WTC11 (cell line): ENCODE measurements around the gene ZBTB18. TPM values are rescaled to one million over a fixed set of nuclear protein-coding genes. Genes with fewer than 3 reads are reported as not detected.

Experiments
- ATAC-seq: fragments of 200-7000 bp; cut with Tn5 transposase; 2 replicates; pipeline ENCODE4 v1.10.0; 2021; ENCODE audit warnings: mild to moderate bottlenecking, moderate library complexity
- CTCF ChIA-PET: fragments of 300-600 bp; sonication (Branson Sonifier 250); formaldehyde crosslinking; loops from one replicate; lab custom pipeline; 2021; ENCODE audit warnings: antibody characterized with exemption; lab: Charles Lee
- POLR2A ChIA-PET: fragments of 350-600 bp; sonication (Branson Sonifier 250); formaldehyde crosslinking; loops from one replicate; lab custom pipeline; 2021; ENCODE audit warnings: antibody characterized with exemption; lab: Charles Lee
- DNase-seq: peaks from one replicate; pipeline ENCODE4 v3.0.0; 2021; ENCODE audit warnings: low spot score
- H3K27ac Mint-ChIP-seq: 2 replicates; pipeline ENCODE4 v1.8.0; 2021; ENCODE audit warnings: mixed read lengths
- H3K27me3 Mint-ChIP-seq: 2 replicates; pipeline ENCODE4 v1.8.0; 2021; ENCODE audit warnings: low read depth, mild to moderate bottlenecking, moderate library complexity, mixed read lengths
- H3K36me3 Mint-ChIP-seq: 2 replicates; pipeline ENCODE4 v1.8.0; 2021; ENCODE audit warnings: mixed read lengths
- H3K4me1 Mint-ChIP-seq: 2 replicates; pipeline ENCODE4 v1.8.0; 2022; ENCODE audit warnings: mixed read lengths
- H3K4me3 Mint-ChIP-seq: 2 replicates; pipeline ENCODE4 v1.8.0; 2021; ENCODE audit warnings: mild to moderate bottlenecking, moderate library complexity, mixed read lengths
- H3K9me3 Mint-ChIP-seq: 2 replicates; pipeline ENCODE4 v1.8.0; 2021; ENCODE audit warnings: mixed read lengths
- ARID4B ChIP-seq: sonication (generic); formaldehyde crosslinking; IDR thresholded peaks from 2 replicates; pipeline ENCODE4 v1.8.0; 2023; ENCODE audit warnings: missing genetic modification reagents, mild to moderate bottlenecking, borderline replicate concordance
- ATF3 ChIP-seq: sonication (generic); formaldehyde crosslinking; conservative IDR thresholded peaks from 2 replicates; pipeline ENCODE4 v1.8.1; 2022; ENCODE audit warnings: mild to moderate bottlenecking, missing genetic modification reagents
- CBFB ChIP-seq: sonication (generic); formaldehyde crosslinking; IDR thresholded peaks from 2 replicates; pipeline ENCODE4 v1.8.1; 2022; ENCODE audit warnings: mild to moderate bottlenecking, low read depth, missing genetic modification reagents
- CREM ChIP-seq: sonication (generic); formaldehyde crosslinking; IDR thresholded peaks from 2 replicates; pipeline ENCODE4 v1.8.1; 2022; ENCODE audit warnings: mild to moderate bottlenecking, missing genetic modification reagents, moderate library complexity
- ETV6 ChIP-seq: sonication (generic); formaldehyde crosslinking; IDR thresholded peaks from 2 replicates; pipeline ENCODE4 v1.8.1; 2022; ENCODE audit warnings: mild to moderate bottlenecking, missing genetic modification reagents
- FOXJ3 ChIP-seq: sonication (generic); formaldehyde crosslinking; IDR thresholded peaks from 2 replicates; pipeline ENCODE4 v1.9.0; 2021; ENCODE audit warnings: missing genetic modification reagents, mild to moderate bottlenecking, borderline replicate concordance
- FOXK1 ChIP-seq: sonication (generic); formaldehyde crosslinking; IDR thresholded peaks from 2 replicates; pipeline ENCODE4 v1.8.0; 2022; ENCODE audit warnings: mild to moderate bottlenecking, moderate library complexity, missing genetic modification reagents
- FOXP4 ChIP-seq: sonication (generic); formaldehyde crosslinking; IDR thresholded peaks from 2 replicates; pipeline ENCODE4 v1.8.0; 2022; ENCODE audit warnings: mild to moderate bottlenecking, missing genetic modification reagents
- GABPB1 ChIP-seq: sonication (generic); formaldehyde crosslinking; IDR thresholded peaks from 2 replicates; pipeline ENCODE4 v1.8.1; 2023; ENCODE audit warnings: mild to moderate bottlenecking, missing genetic modification reagents
- GRHL2 ChIP-seq: fragments of 250-450 bp; sonication (Bioruptor Pico); IDR thresholded peaks from 2 replicates; pipeline ENCODE4 v1.8.0; 2022; ENCODE audit warnings: mild to moderate bottlenecking, moderate library complexity; ENCODE audit not compliant: insufficient replicate concordance, severe bottlenecking
- IRF1 ChIP-seq: sonication (generic); formaldehyde crosslinking; IDR thresholded peaks from 2 replicates; pipeline ENCODE4 v1.8.0; 2023; ENCODE audit warnings: missing genetic modification reagents
- KAT7 ChIP-seq: sonication (generic); formaldehyde crosslinking; IDR thresholded peaks from 2 replicates; pipeline ENCODE4 v1.8.1; 2023; ENCODE audit warnings: missing genetic modification reagents, mild to moderate bottlenecking, borderline replicate concordance
- MAX ChIP-seq: sonication (generic); formaldehyde crosslinking; IDR thresholded peaks from 2 replicates; pipeline ENCODE4 v1.8.0; 2022; ENCODE audit warnings: mild to moderate bottlenecking, missing genetic modification reagents
- MYBL2 ChIP-seq: sonication (generic); formaldehyde crosslinking; IDR thresholded peaks from 2 replicates; pipeline ENCODE4 v1.8.1; 2023; ENCODE audit warnings: mild to moderate bottlenecking, moderate library complexity, missing genetic modification reagents
- PRDM15 ChIP-seq: sonication (generic); formaldehyde crosslinking; IDR thresholded peaks from 2 replicates; pipeline ENCODE4 v1.8.0; 2022; ENCODE audit warnings: missing genetic modification reagents
- RELA ChIP-seq: sonication (generic); formaldehyde crosslinking; IDR thresholded peaks from 2 replicates; pipeline ENCODE4 v1.8.1; 2022; ENCODE audit warnings: missing genetic modification reagents, mild to moderate bottlenecking, borderline replicate concordance
- SMAD3 ChIP-seq: sonication (generic); formaldehyde crosslinking; IDR thresholded peaks from 2 replicates; pipeline ENCODE4 v1.8.0; 2022; ENCODE audit warnings: missing genetic modification reagents, mild to moderate bottlenecking, borderline replicate concordance
- SMAD4 ChIP-seq: sonication (generic); formaldehyde crosslinking; IDR thresholded peaks from 2 replicates; pipeline ENCODE4 v1.8.0; 2022; ENCODE audit warnings: mild to moderate bottlenecking, missing genetic modification reagents
- TEAD1 ChIP-seq: sonication (generic); formaldehyde crosslinking; IDR thresholded peaks from 2 replicates; pipeline ENCODE4 v1.8.0; 2022; ENCODE audit warnings: mild to moderate bottlenecking, missing genetic modification reagents
- ZNF281 ChIP-seq: sonication (generic); formaldehyde crosslinking; IDR thresholded peaks from 2 replicates; pipeline ENCODE4 v1.8.0; 2023; ENCODE audit warnings: mild to moderate bottlenecking, missing genetic modification reagents
- ZNF416 ChIP-seq: fragments of 250-450 bp; sonication (Bioruptor Pico); IDR thresholded peaks from 2 replicates; pipeline ENCODE4 v1.9.0; 2021; ENCODE audit warnings: mild to moderate bottlenecking, inconsistent platforms
- total RNA-seq: library from RNA; stranded (reverse); gene quantifications from 3 replicates; pipeline ENCODE4 v1.2.3, GENCODE V29; 2021

ZBTB18 gene
- total RNA-seq, 1 experiment from 2014 or later, result 16.0 TPM

GRCh38 chr1:244047621-244048255, 3.3 kb upstream of the ZBTB18 start:
- Mint-ChIP-seq H3K4me1 (peaks cover 13% of the 10 kb centered on the region), H3K36me3 (no peaks in the 10 kb centered on the region), H3K4me3 (peak overlapping the region; percentile 91), H3K27ac (peak overlapping the region; percentile 96), H3K27me3 (peaks cover 13% of the 10 kb centered on the region), H3K9me3 (no peaks in the 10 kb centered on the region)
- ChIA-PET POLR2A (interaction anchor here (0.8 to 1.6 kb wide), 2 partner anchors 107 to 314 kb away, joined by 3 read pairs; no protein-coding TSS in a partner anchor), CTCF (interaction anchor here (0.6 to 1.3 kb wide), 5 partner anchors 27 to 572 kb away, joined by 3 to 5 read pairs (median 3); no protein-coding TSS in a partner anchor)
- peak; percentile 8 for ATAC-seq
- peak; percentile 45 for DNase-seq
- TF ChIP-seq ATF3 (CRISPR knock-in tag) (0 out of 2 replicates have a peak, but pooled peaks have one; percentile 49), RELA (CRISPR knock-in tag) (no peak), ARID4B (CRISPR knock-in tag) (0 out of 2 replicates have a peak, but pooled peaks have one; percentile 68), FOXP4 (CRISPR knock-in tag) (no peak), IRF1 (CRISPR knock-in tag) (no peak), FOXJ3 (CRISPR knock-in tag) (no peak), ZNF281 (CRISPR knock-in tag) (no peak), SMAD4 (CRISPR knock-in tag) (no peak), GABPB1 (peak; percentile 38; the same call in 1 of the 2 replicates), ETV6 (CRISPR knock-in tag) (no peak), MYBL2 (CRISPR knock-in tag) (no peak), TEAD1 (CRISPR knock-in tag) (no peak), PRDM15 (CRISPR knock-in tag) (no peak), CREM (CRISPR knock-in tag) (peak; percentile 55; the same call in 1 of the 2 replicates), KAT7 (CRISPR knock-in tag) (no peak), GRHL2 (no peak), FOXK1 (peak; percentile 41; the same call in 1 of the 2 replicates), MAX (CRISPR knock-in tag) (0 out of 2 replicates have a peak, but pooled peaks have one; percentile 46), ZNF416 (0 out of 2 replicates have a peak, but pooled peaks have one; percentile 30), CBFB (CRISPR knock-in tag) (no peak), SMAD3 (CRISPR knock-in tag) (no peak)
